Measurements from ENCODE around the gene SSPN. TPM values are rescaled to one million over a fixed set of nuclear protein-coding genes. Genes with fewer than 3 reads are reported as not detected.

SSPN gene
- total RNA-seq, 2 donors from 2014 or later: 1.3 to 3.7 TPM

DNA sequence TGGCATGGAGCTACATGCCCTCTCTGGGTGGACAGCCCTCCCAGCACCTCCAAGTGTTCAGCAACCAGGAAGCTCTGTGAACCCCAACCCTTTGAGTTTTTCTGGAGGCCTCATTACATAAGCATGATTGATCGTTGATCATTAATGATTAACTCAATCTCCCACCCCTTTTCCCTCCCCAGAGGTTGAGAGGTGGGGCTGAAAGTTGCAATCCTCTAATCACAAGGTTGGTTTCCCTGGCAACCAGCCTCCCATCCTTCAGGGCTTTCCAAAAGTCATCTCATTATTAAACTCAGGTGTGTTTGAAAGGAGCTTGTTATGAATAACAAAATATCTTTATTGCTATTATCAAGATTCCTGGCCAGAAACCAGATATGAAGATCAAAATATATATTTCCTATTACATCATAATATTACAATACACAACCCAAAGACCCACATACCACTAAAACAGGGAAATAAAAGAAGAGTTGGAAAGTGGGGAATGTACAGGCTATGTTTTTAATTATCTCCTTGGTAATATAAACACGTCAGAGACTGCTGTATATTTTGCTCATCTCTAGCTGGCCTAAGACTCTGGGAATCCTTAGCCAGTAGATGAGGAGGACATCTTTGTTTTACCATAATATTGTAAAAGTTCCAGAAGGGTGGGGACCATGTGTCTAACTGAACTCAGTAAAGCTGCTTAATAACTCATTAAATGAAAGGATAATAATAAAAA lies 73.6 kb downstream of the SSPN start:
- H3K36me3 ChIP-seq (ENCODE audit: control insufficient read depth, insufficient read depth, low read length): no peaks in the 10 kb centered on the region
- no peak overlapping the region for H3K9ac ChIP-seq (ENCODE audit: extremely low read depth, low read length, poor library complexity, severe bottlenecking)
- DNase-seq: no peak
- Mint-ChIP-seq H3K36me3 (ENCODE audit: low read depth) (no peaks in the 10 kb centered on the region), H3K4me3 (no peak overlapping the region), H3K4me1 (peaks cover 31% of the 10 kb centered on the region), H3K27me3 (ENCODE audit: insufficient read depth) (peaks cover 15% of the 10 kb centered on the region), H3K9me3 (no peaks in the 10 kb centered on the region), H3K27ac (no peak overlapping the region)
- H3K9me3 ChIP-seq (ENCODE audit: control insufficient read depth, low read length): no peaks in the 10 kb centered on the region
- TF ChIP-seq, protein P1, sequence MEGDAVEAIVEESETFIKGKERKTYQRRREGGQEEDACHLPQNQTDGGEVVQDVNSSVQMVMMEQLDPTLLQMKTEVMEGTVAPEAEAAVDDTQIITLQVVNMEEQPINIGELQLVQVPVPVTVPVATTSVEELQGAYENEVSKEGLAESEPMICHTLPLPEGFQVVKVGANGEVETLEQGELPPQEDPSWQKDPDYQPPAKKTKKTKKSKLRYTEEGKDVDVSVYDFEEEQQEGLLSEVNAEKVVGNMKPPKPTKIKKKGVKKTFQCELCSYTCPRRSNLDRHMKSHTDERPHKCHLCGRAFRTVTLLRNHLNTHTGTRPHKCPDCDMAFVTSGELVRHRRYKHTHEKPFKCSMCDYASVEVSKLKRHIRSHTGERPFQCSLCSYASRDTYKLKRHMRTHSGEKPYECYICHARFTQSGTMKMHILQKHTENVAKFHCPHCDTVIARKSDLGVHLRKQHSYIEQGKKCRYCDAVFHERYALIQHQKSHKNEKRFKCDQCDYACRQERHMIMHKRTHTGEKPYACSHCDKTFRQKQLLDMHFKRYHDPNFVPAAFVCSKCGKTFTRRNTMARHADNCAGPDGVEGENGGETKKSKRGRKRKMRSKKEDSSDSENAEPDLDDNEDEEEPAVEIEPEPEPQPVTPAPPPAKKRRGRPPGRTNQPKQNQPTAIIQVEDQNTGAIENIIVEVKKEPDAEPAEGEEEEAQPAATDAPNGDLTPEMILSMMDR (conservative IDR thresholded peaks at IDR 0.05): no peak
- H3K27ac ChIP-seq (ENCODE audit: low read depth, low read length): no peak overlapping the region
- 86 to 91% methylated on average over 1 to 2 of the region's 2 CpGs for WGBS, 2 experiments (ENCODE audit: insufficient coverage in 1 of 2, insufficient read length in 1 of 2)
- H3K4me1 ChIP-seq (ENCODE audit: control insufficient read depth, insufficient read depth, low read length): peaks cover 17% of the 10 kb centered on the region
- no peak overlapping the region for H3K4me3 ChIP-seq (ENCODE audit: low read length)
- H3K27me3 ChIP-seq (ENCODE audit: control insufficient read depth, insufficient read depth, low read length, poor library complexity, severe bottlenecking): peaks cover 8% of the 10 kb centered on the region

DNA sequence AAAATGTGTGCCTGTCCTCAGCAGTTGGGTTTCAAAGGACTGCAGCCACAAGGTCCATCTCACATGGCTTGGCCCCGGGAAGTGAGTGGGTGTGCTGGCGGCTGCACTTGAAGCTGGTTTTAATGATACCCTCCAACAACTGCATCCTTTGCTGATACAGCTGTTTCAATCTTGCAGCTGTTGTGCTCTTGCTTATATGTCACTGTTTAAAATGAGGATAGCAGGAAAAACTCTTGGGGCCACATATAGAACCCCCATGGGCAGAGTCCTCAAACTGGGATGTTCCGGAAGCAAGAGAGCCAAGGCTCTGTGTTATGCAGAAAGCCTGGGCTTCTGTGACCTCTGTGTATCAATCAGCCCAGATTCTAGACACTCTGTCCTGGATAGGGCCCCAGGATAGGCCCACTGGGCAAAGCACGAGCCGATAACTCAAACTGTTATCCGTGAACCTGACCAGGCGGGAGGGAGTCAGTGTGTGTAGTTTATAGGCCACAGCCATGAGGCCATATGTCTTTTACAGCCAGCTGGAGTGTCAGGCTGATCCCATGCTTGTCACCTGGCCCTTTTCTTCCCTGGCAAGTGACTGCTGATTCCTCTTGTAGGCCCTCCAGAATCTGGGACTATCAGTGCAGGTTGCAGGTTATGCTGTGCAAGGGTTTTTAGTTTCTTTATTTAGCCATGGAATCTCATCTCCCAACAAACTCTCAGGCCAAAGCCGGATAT lies 74.3 kb downstream of the SSPN start:
- peaks cover 15% of the 10 kb centered on the region for H3K27me3 Mint-ChIP-seq (ENCODE audit: insufficient read depth)
- WGBS, 2 experiments (ENCODE audit: insufficient coverage in 1 of 2, insufficient read length in 1 of 2): 84 to 98% methylated on average over 4 to 7 of the region's 8 CpGs
- no peak overlapping the region for H3K4me3 Mint-ChIP-seq
- Histone ChIP-seq H3K36me3 (ENCODE audit: control insufficient read depth, insufficient read depth, low read length) (no peaks in the 10 kb centered on the region), H3K4me1 (ENCODE audit: control insufficient read depth, insufficient read depth, low read length) (peaks cover 21% of the 10 kb centered on the region), H3K27ac (ENCODE audit: low read depth, low read length) (no peak overlapping the region), H3K9me3 (ENCODE audit: control insufficient read depth, low read length) (no peaks in the 10 kb centered on the region), H3K4me3 (ENCODE audit: low read length) (no peak overlapping the region), H3K27me3 (ENCODE audit: control insufficient read depth, insufficient read depth, low read length, poor library complexity, severe bottlenecking) (peaks cover 8% of the 10 kb centered on the region), H3K9ac (ENCODE audit: extremely low read depth, low read length, poor library complexity, severe bottlenecking) (no peak overlapping the region)
- no peaks in the 10 kb centered on the region for H3K36me3 Mint-ChIP-seq (ENCODE audit: low read depth)
- no peak overlapping the region for H3K27ac Mint-ChIP-seq
- DNase-seq: no peak
- H3K4me1 Mint-ChIP-seq: peaks cover 39% of the 10 kb centered on the region
- no peaks in the 10 kb centered on the region for H3K9me3 Mint-ChIP-seq
- TF ChIP-seq, protein P1 (conservative IDR thresholded peaks at IDR 0.05): no peak

DNA sequence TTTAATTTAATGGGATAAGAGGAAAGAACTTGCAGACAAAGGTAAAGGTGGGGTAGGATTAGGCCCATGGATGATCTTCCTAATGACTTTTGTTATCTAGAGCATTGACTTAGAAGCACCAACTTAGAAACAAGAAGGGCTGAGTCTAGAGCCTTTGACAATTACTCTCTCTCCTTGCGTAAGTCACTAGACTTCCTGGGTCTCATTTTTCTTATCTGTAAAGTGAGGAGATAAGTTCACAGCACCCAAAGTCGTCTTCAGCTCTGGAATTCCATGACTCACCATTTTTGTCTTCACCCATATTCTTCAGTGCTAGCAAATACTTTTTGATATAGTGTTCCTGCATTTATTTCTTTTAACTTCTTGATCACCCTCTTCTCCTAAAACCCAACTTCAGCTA lies 75.7 kb downstream of the SSPN start:
- no peaks in the 10 kb centered on the region for H3K36me3 Mint-ChIP-seq (ENCODE audit: low read depth)
- H3K27me3 ChIP-seq (ENCODE audit: control insufficient read depth, insufficient read depth, low read length, poor library complexity, severe bottlenecking): peaks cover 12% of the 10 kb centered on the region
- H3K27ac ChIP-seq (ENCODE audit: low read depth, low read length): no peak overlapping the region
- DNase-seq: no peak
- no peaks in the 10 kb centered on the region for H3K9me3 Mint-ChIP-seq
- H3K4me3 Mint-ChIP-seq: no peak overlapping the region
- H3K27ac Mint-ChIP-seq: peak overlapping the region; percentile 52
- TF ChIP-seq, protein P1 (conservative IDR thresholded peaks at IDR 0.05): no peak
- peaks cover 51% of the 10 kb centered on the region for H3K4me1 Mint-ChIP-seq
- H3K4me3 ChIP-seq (ENCODE audit: low read length): no peak overlapping the region
- H3K27me3 Mint-ChIP-seq (ENCODE audit: insufficient read depth): peaks cover 15% of the 10 kb centered on the region
- no peaks in the 10 kb centered on the region for H3K9me3 ChIP-seq (ENCODE audit: control insufficient read depth, low read length)
- H3K9ac ChIP-seq (ENCODE audit: extremely low read depth, low read length, poor library complexity, severe bottlenecking): no peak overlapping the region
- H3K4me1 ChIP-seq (ENCODE audit: control insufficient read depth, insufficient read depth, low read length): peaks cover 21% of the 10 kb centered on the region
- H3K36me3 ChIP-seq (ENCODE audit: control insufficient read depth, insufficient read depth, low read length): no peaks in the 10 kb centered on the region
- WGBS, 2 experiments (ENCODE audit: insufficient coverage in 1 of 2, insufficient read length in 1 of 2): 10 to 46% methylated on average over 2 of the region's 2 CpGs
